BE2C (cell line): ENCODE measurements around the gene E2F3.
"Not testable (repeated sequence)": the region's sequence is repeated elsewhere in the genome, so short reads cannot be mapped to it uniquely, and the experiment has no call there.

Experiments used
- DNase-seq: peaks from one replicate; pipeline ENCODE4 v3.0.0-alpha.2; 2020
- H3K27me3 ChIP-seq: fragments of 250-450 bp; sonication (Bioruptor Pico); 2 replicates; pipeline ENCODE4 v1.5.1; 2020; ENCODE audit warnings: mild to moderate bottlenecking
- H3K36me3 ChIP-seq: fragments of 250-450 bp; sonication (Bioruptor Pico); 2 replicates; pipeline ENCODE4 v1.5.1; 2020; ENCODE audit warnings: mild to moderate bottlenecking
- H3K4me1 ChIP-seq: fragments of 250-450 bp; sonication (Bioruptor Pico); 2 replicates; pipeline ENCODE4 v1.5.1; 2020
- H3K4me3 ChIP-seq: 2 replicates; pipeline ENCODE4 v1.5.1; 2011; ENCODE audit warnings: low read depth, low read length
- H3K9me3 ChIP-seq: fragments of 250-450 bp; sonication (Bioruptor Pico); 2 replicates; pipeline ENCODE4 v1.5.1; 2020
- CTCF ChIP-seq: IDR thresholded peaks from 2 replicates; pipeline ENCODE4 v1.5.1; 2012; ENCODE audit warnings: mild to moderate bottlenecking, low read depth, low read length

The E2F3 gene

GRCh38 chr6:20463396-20463795 is 61.7 kb downstream of the E2F3 start:
- H3K27me3 ChIP-seq, result no peaks in the 10 kb centered on the region
- no peaks in the 10 kb centered on the region for H3K9me3 ChIP-seq
- H3K4me3 ChIP-seq, result no peak overlapping the region
- TF ChIP-seq CTCF, result no peak
- no peaks in the 10 kb centered on the region for H3K4me1 ChIP-seq
- no peak for DNase-seq
- H3K36me3 ChIP-seq, result peaks cover 5% of the 10 kb centered on the region

- no peaks in the 10 kb centered on the region for H3K9me3 ChIP-seq
- no peaks in the 10 kb centered on the region for H3K4me1 ChIP-seq
- H3K4me3 ChIP-seq, result no peak overlapping the region
- TF ChIP-seq CTCF, result no peak
- H3K27me3 ChIP-seq, result no peaks in the 10 kb centered on the region
- DNase-seq, result no peak
- peaks cover 5% of the 10 kb centered on the region for H3K36me3 ChIP-seq
Observed at GRCh38 chr6:20464041-20464440, 62.4 kb downstream of the E2F3 start.

GRCh38 chr6:20464847-20465246 is 63.2 kb downstream of the E2F3 start:
- no peak for DNase-seq
- Histone ChIP-seq H3K36me3 (peaks cover 5% of the 10 kb centered on the region), H3K9me3 (no peaks in the 10 kb centered on the region), H3K4me1 (no peaks in the 10 kb centered on the region), H3K27me3 (no peaks in the 10 kb centered on the region), H3K4me3 (no peak overlapping the region)
- TF ChIP-seq CTCF, result no peak

GRCh38 chr6:20465616-20466015 is 63.9 kb downstream of the E2F3 start:
- not testable (repeated sequence) for DNase-seq, H3K9me3 ChIP-seq, H3K4me1 ChIP-seq, H3K36me3 ChIP-seq, H3K4me3 ChIP-seq, H3K27me3 ChIP-seq

- H3K36me3 ChIP-seq, result no peaks in the 10 kb centered on the region; the same call in 1 of the 2 replicates
- no peak for DNase-seq
- no peaks in the 10 kb centered on the region for H3K4me1 ChIP-seq
- H3K9me3 ChIP-seq, result no peaks in the 10 kb centered on the region
- no peak for TF ChIP-seq CTCF
- H3K27me3 ChIP-seq, result no peaks in the 10 kb centered on the region
- no peak overlapping the region for H3K4me3 ChIP-seq
Observed at GRCh38 chr6:20467437-20467836, 65.8 kb downstream of the E2F3 start.

GRCh38 chr6:20468209-20468608 is 66.5 kb downstream of the E2F3 start:
- H3K4me3 ChIP-seq, result no peak overlapping the region
- no peak for TF ChIP-seq CTCF
- no peaks in the 10 kb centered on the region for H3K27me3 ChIP-seq
- H3K4me1 ChIP-seq, result no peaks in the 10 kb centered on the region
- DNase-seq, result no peak
- H3K9me3 ChIP-seq, result no peaks in the 10 kb centered on the region
- no peaks in the 10 kb centered on the region; the same call in 1 of the 2 replicates for H3K36me3 ChIP-seq

GRCh38 chr6:20472748-20473147 is 71.1 kb downstream of the E2F3 start:
- H3K9me3 ChIP-seq, result no peaks in the 10 kb centered on the region
- H3K4me1 ChIP-seq, result no peaks in the 10 kb centered on the region
- no peaks in the 10 kb centered on the region for H3K36me3 ChIP-seq
- no peaks in the 10 kb centered on the region for H3K27me3 ChIP-seq
- no peak for TF ChIP-seq CTCF
- H3K4me3 ChIP-seq, result no peak overlapping the region
- DNase-seq, result no peak
